Stimulated activated CD4-positive, alpha-beta T cell treated with anti-CD3 and anti-CD28 coated beads, TNF-alpha, amount 100 ng/mL, for 4 hours (primary cell): ENCODE results near the gene HIP1.
"Not testable (repeated sequence)": the region's sequence is repeated elsewhere in the genome, so short reads cannot be mapped to it uniquely, and the experiment has no call there.

Source experiments
- DNase-seq, 3 experiments: peaks; one replicate each; pipeline ENCODE4 v3.0.0-alpha.2; 2020; ENCODE audit warnings: low read depth in 3 of 3

The HIP1 gene

GRCh38 chr7:75575488-75576121 lies 163.1 kb downstream of the HIP1 start:
- no peak for DNase-seq

- DNase-seq, result no peak
These were observed 165.2 kb downstream of the HIP1 start for GRCh38 chr7:75573477-75574019.

- DNase-seq, result no peak
These were observed 165.9 kb downstream of the HIP1 start for GRCh38 chr7:75572814-75573213.

GRCh38 chr7:75572396-75572795 lies 166.3 kb downstream of the HIP1 start:
- DNase-seq, result no peak

GRCh38 chr7:75571209-75571608 lies 167.5 kb downstream of the HIP1 start:
- DNase-seq, result no peak

GRCh38 chr7:75569629-75570282 lies 169.0 kb downstream of the HIP1 start:
- DNase-seq, result not testable (repeated sequence)

- no peak for DNase-seq
These were observed 170.7 kb downstream of the HIP1 start for GRCh38 chr7:75567948-75568595.

GRCh38 chr7:75565132-75565837 lies 173.5 kb downstream of the HIP1 start:
- no peak for DNase-seq

- no peak for DNase-seq
These were observed 175.6 kb downstream of the HIP1 start for GRCh38 chr7:75563171-75563570.

GRCh38 chr7:75559976-75560365 lies 178.8 kb downstream of the HIP1 start:
- no peak for DNase-seq

- no peak for DNase-seq
These were observed 179.3 kb downstream of the HIP1 start for GRCh38 chr7:75559355-75559975.

GRCh38 chr7:75556835-75557234 lies 181.9 kb downstream of the HIP1 start:
- DNase-seq, result not testable (repeated sequence)

- DNase-seq, result no peak
These were observed 183.0 kb downstream of the HIP1 start for GRCh38 chr7:75555736-75556135.

GRCh38 chr7:75546237-75547015 lies 192.3 kb downstream of the HIP1 start:
- DNase-seq, result no peak

GRCh38 chr7:75537731-75538130 lies 201.0 kb downstream of the HIP1 start:
- DNase-seq, result no peak

- no peak for DNase-seq
These were observed 201.7 kb downstream of the HIP1 start for GRCh38 chr7:75536940-75537538.

GRCh38 chr7:75536491-75536890 lies 202.2 kb downstream of the HIP1 start:
- no peak for DNase-seq

GRCh38 chr7:75534727-75535307 lies 203.9 kb downstream of the HIP1 start:
- no peak for DNase-seq

GRCh38 chr7:75533926-75534325 lies 204.8 kb downstream of the HIP1 start:
- DNase-seq, result no peak

GRCh38 chr7:75532639-75533038 lies 206.1 kb downstream of the HIP1 start:
- DNase-seq, result no peak
